H1 (cell line): ENCODE measurements around the gene RRM2. TPM values are rescaled to one million over a fixed set of nuclear protein-coding genes. Genes with fewer than 3 reads are reported as not detected.
A peak's percentile ranks its signal among the peaks of the same experiment; 100 is the strongest.

ENCODE experiments used
- CTCF ChIA-PET: fragments of 300-600 bp; sonication (Branson Sonifier 250); formaldehyde crosslinking; loops from one replicate; lab custom pipeline; 2021; ENCODE audit not compliant: partially characterized antibody; lab: Charles Lee
- POLR2A ChIA-PET: fragments of 300-600 bp; sonication (Branson Sonifier 250); formaldehyde crosslinking; loops from one replicate; lab custom pipeline; 2021; ENCODE audit warnings: inconsistent platforms; ENCODE audit not compliant: partially characterized antibody; lab: Charles Lee
- DNase-seq, 2 experiments: peaks; one replicate each; pipeline versions ENCODE4 v3.0.0 to v3.0.0-alpha.2; 2010 to 2022; ENCODE audit warnings: low spot score in 2 of 2, low read depth in 1 of 2, mixed read lengths in 1 of 2
- FAIRE-seq: peaks from 2 replicates; lab custom pipeline; 2011; peaks lifted over from hg19 to GRCh38; lab: Jason Lieb, UNC
- H2AFZ ChIP-seq: 2 replicates; pipeline ENCODE4 v1.8.1; 2012; ENCODE audit warnings: low read length, inconsistent platforms
- H2AK5ac ChIP-seq: 2 replicates; pipeline ENCODE4 v1.6.1; 2013; ENCODE audit warnings: low read depth, low read length
- H2BK120ac ChIP-seq: replicated peaks from 2 replicates; pipeline ENCODE3; 2013; ENCODE audit warnings: low read depth, low read length, inconsistent platforms
- H2BK12ac ChIP-seq: 2 replicates; pipeline ENCODE4 v1.6.1; 2013; ENCODE audit warnings: low read depth, low read length
- H2BK15ac ChIP-seq: 2 replicates; pipeline ENCODE4 v1.6.1; 2013; ENCODE audit warnings: low read length
- H2BK20ac ChIP-seq: 2 replicates; pipeline ENCODE4 v1.6.1; 2013; ENCODE audit warnings: low read length
- H2BK5ac ChIP-seq: 2 replicates; pipeline ENCODE4 v1.6.1; 2013; ENCODE audit warnings: low read depth, low read length
- H3K14ac ChIP-seq: 2 replicates; pipeline ENCODE4 v1.6.1; 2013; ENCODE audit warnings: inconsistent platforms; ENCODE audit not compliant: insufficient read length
- H3K18ac ChIP-seq: 2 replicates; pipeline ENCODE4 v1.6.1; 2013; ENCODE audit warnings: low read length; ENCODE audit errors: extremely low read depth
- H3K23ac ChIP-seq: 2 replicates; pipeline ENCODE4 v1.6.1; 2013; ENCODE audit warnings: inconsistent platforms; ENCODE audit not compliant: insufficient read length
- H3K23me2 ChIP-seq: 2 replicates; pipeline ENCODE4 v1.6.1; 2013; ENCODE audit warnings: low read depth, low read length
- H3K27ac ChIP-seq: 2 replicates; pipeline ENCODE4 v1.6.1; 2011; ENCODE audit warnings: low read depth, low read length, inconsistent platforms
- H3K27me3 ChIP-seq, 4 experiments: replicated peaks in 1 of 4; 1 replicate in 1 of 4; 2 replicates in 3 of 4; pipeline versions ENCODE4 v1.6.1 to v1.8.1; 2011 to 2013; ENCODE audit warnings: low read length in 3 of 4, mild to moderate bottlenecking in 3 of 4, inconsistent platforms in 2 of 4, mixed read lengths in 2 of 4, moderate library complexity in 1 of 4; ENCODE audit not compliant: control insufficient read depth in 3 of 4, insufficient read depth in 3 of 4; ENCODE audit errors: extremely low read depth in 1 of 4
- H3K36me3 ChIP-seq, 4 experiments: 2 replicates each; pipeline versions ENCODE4 v1.6.1 to v1.8.1; 2011 to 2013; ENCODE audit warnings: mild to moderate bottlenecking in 4 of 4, low read length in 3 of 4, moderate library complexity in 2 of 4, control low read depth in 1 of 4, inconsistent platforms in 1 of 4; ENCODE audit not compliant: insufficient read depth in 4 of 4, control insufficient read depth in 2 of 4
- H3K4ac ChIP-seq: replicated peaks from 2 replicates; pipeline ENCODE3; 2013; ENCODE audit warnings: low read length, low read depth, mixed read lengths, inconsistent platforms; ENCODE audit not compliant: insufficient read length
- H3K4me1 ChIP-seq, 4 experiments: replicated peaks in 1 of 4; 1 replicate in 1 of 4; 2 replicates in 3 of 4; pipeline versions ENCODE4 v1.6.1 to v1.8.1; 2011 to 2013; ENCODE audit warnings: low read length in 3 of 4, inconsistent platforms in 2 of 4, mixed read lengths in 1 of 4; ENCODE audit not compliant: insufficient read depth in 4 of 4, control insufficient read depth in 3 of 4
- H3K4me2 ChIP-seq, 2 experiments: 2 replicates each; pipeline versions ENCODE4 v1.6.1 to v1.8.1; 2011 to 2013; ENCODE audit warnings: low read depth in 2 of 2, low read length in 2 of 2, control low read depth in 1 of 2, inconsistent platforms in 1 of 2, mild to moderate bottlenecking in 1 of 2; ENCODE audit not compliant: insufficient read depth in 1 of 2
- H3K4me3 ChIP-seq, 4 experiments: fragments of 200-600, 300-600 bp in 1 of 4; sonication (generic), shearing (Covaris generic), sonication (Bioruptor Twin) in 1 of 4; 2 replicates each; pipeline versions ENCODE4 v1.5.1 to v1.8.1; 2011 to 2016; ENCODE audit warnings: low read length in 4 of 4, low read depth in 3 of 4, control low read depth in 2 of 4, inconsistent platforms in 2 of 4, mild to moderate bottlenecking in 2 of 4, mixed read lengths in 1 of 4, moderate library complexity in 1 of 4; ENCODE audit not compliant: insufficient read depth in 2 of 4; ENCODE audit errors: extremely low read depth in 1 of 4
- H3K56ac ChIP-seq: replicated peaks from 2 replicates; pipeline ENCODE3; 2013; ENCODE audit warnings: low read depth, mild to moderate bottlenecking, mixed read lengths, low read length, inconsistent platforms; ENCODE audit not compliant: insufficient read length
- H3K79me1 ChIP-seq: 2 replicates; pipeline ENCODE4 v1.6.1; 2013; ENCODE audit warnings: low read depth, low read length, control low read depth
- H3K79me2 ChIP-seq, 2 experiments: 2 replicates each; pipeline versions ENCODE4 v1.6.1 to v1.8.1; 2012 to 2013; ENCODE audit warnings: low read length in 2 of 2, mild to moderate bottlenecking in 2 of 2, inconsistent platforms in 1 of 2; ENCODE audit not compliant: insufficient read depth in 2 of 2, control insufficient read depth in 1 of 2
- H3K9ac ChIP-seq, 4 experiments: replicated peaks in 1 of 4; 1 replicate in 1 of 4; 2 replicates in 3 of 4; pipeline versions ENCODE4 v1.6.1 to v1.8.1; 2011 to 2013; ENCODE audit warnings: low read depth in 3 of 4, low read length in 3 of 4, control low read depth in 2 of 4, mild to moderate bottlenecking in 2 of 4, moderate library complexity in 2 of 4, inconsistent platforms in 1 of 4; ENCODE audit errors: extremely low read depth in 1 of 4
- H3K9me3 ChIP-seq, 2 experiments: 2 replicates each; pipeline versions ENCODE4 v1.6.1 to v1.8.1; 2012 to 2013; ENCODE audit warnings: mild to moderate bottlenecking in 2 of 2, moderate library complexity in 2 of 2, control low read depth in 1 of 2, inconsistent platforms in 1 of 2, low read depth in 1 of 2, low read length in 1 of 2, mixed read lengths in 1 of 2; ENCODE audit not compliant: insufficient read depth in 2 of 2
- H4K20me1 ChIP-seq, 2 experiments: replicated peaks in 1 of 2; 2 replicates each; pipeline versions ENCODE3 to v1.8.1; 2011 to 2013; ENCODE audit warnings: inconsistent platforms in 2 of 2, low read length in 2 of 2, mild to moderate bottlenecking in 1 of 2; ENCODE audit not compliant: insufficient read depth in 2 of 2, control insufficient read depth in 1 of 2
- H4K5ac ChIP-seq: 2 replicates; pipeline ENCODE4 v1.6.1; 2013; ENCODE audit warnings: low read length, low read depth, mixed read lengths, inconsistent platforms; ENCODE audit not compliant: insufficient read length
- H4K8ac ChIP-seq: 2 replicates; pipeline ENCODE4 v1.8.0; 2013; ENCODE audit warnings: mild to moderate bottlenecking, moderate library complexity, low read length, inconsistent platforms; ENCODE audit not compliant: insufficient read depth; ENCODE audit errors: extremely low read depth
- H4K91ac ChIP-seq: replicated peaks from 2 replicates; pipeline ENCODE3; 2013; ENCODE audit warnings: low read length, mixed read lengths, inconsistent platforms; ENCODE audit not compliant: insufficient read length
- CHD2 ChIP-seq: IDR thresholded peaks from 2 replicates; pipeline ENCODE4 v1.6.1; 2012; ENCODE audit warnings: low read length, improper control_type of control experiment
- POLR2A ChIP-seq, 2 experiments: IDR thresholded peaks; 1 replicate in 1 of 2; 2 replicates in 1 of 2; pipeline ENCODE4 v1.6.1; 2011; ENCODE audit warnings: low read depth in 2 of 2, low read length in 2 of 2, mild to moderate bottlenecking in 2 of 2; ENCODE audit errors: control extremely low read depth in 1 of 2
- POLR2AphosphoS5 ChIP-seq: IDR thresholded peaks from 2 replicates; pipeline ENCODE4 v1.6.1; 2011; ENCODE audit warnings: low read depth, low read length
- WGBS, 2 experiments: shearing (Covaris generic) in 1 of 2; methylation state at CpG; one replicate each; pipeline versions ENCODE4 v1.1.6 to v1.1.7; 2013 to 2015; ENCODE audit warnings: low lambda C conversion rate in 2 of 2, mixed read lengths in 2 of 2, inconsistent platforms in 1 of 2, low coverage in 1 of 2, missing lambda C conversion rate in 1 of 2; ENCODE audit not compliant: insufficient replicate concordance in 2 of 2, insufficient coverage in 1 of 2, insufficient read length in 1 of 2; ENCODE audit errors: extremely low coverage in 1 of 2, missing lambda C conversion rate in 1 of 2; 5-methylcytosine and 5-hydroxymethylcytosine counted together
- polyA plus RNA-seq, 7 experiments: library from polyadenylated mRNA; depleted of rRNA in 3 of 7; stranded (reverse) in 5 of 7; unstranded in 2 of 7; fragments of >200 nt in 5 of 7; fragments of 200-250 nt in 2 of 7; gene quantifications; 1 replicate in 5 of 7; 2 replicates in 1 of 7; 4 replicates in 1 of 7; pipeline versions ENCODE4 v1.2.1 to v1.2.3, GENCODE V29; 2011 to 2013; ENCODE audit warnings: missing spikeins in 2 of 7, mixed read lengths in 2 of 7
- total RNA-seq: library from RNA; stranded (reverse); fragmentation: NEBNext Ultra II Directional; extraction: Animal tissue kit (Norgen Biotek cat#: 25700); gene quantifications from 2 replicates; pipeline ENCODE4 v1.2.1, GENCODE V29; 2021

The RRM2 gene
- total and polyA plus RNA-seq, 2 of the 8 experiments (the other 6 are each of a cell fraction or from before 2014, with no cell fraction given), result 37.7 to 215 TPM

GRCh38 chr2:10132043-10132575 lies 9.6 kb downstream of the RRM2 start:
- H3K4me1 ChIP-seq, result peaks cover 2 to 16% (median 4%) of the 10 kb centered on the region in 4 experiments; a peak in 5 of 7 replicates
- H4K91ac ChIP-seq, result no peak overlapping the region
- no peak overlapping the region for H2BK20ac ChIP-seq
- no peak overlapping the region for H2BK5ac ChIP-seq
- H3K14ac ChIP-seq, result no peak overlapping the region
- no peak overlapping the region for H3K27ac ChIP-seq
- H3K18ac ChIP-seq, result no peak overlapping the region
- no peak overlapping the region for H2BK12ac ChIP-seq
- H2AK5ac ChIP-seq, result no peak overlapping the region
- 83% methylated on average over 7 of the region's 7 CpGs; no CpG with 5 or more reads in 1 of the 2 experiments for WGBS, 2 experiments
- H3K23me2 ChIP-seq, result no peaks in the 10 kb centered on the region
- POLR2A ChIA-PET, result interaction anchor here (0.7 to 8.5 kb wide), 8 partner anchors 7 to 552 kb away, joined by 3 to 87 read pairs (median 5); partner anchors contain the start of genes ODC1 and RRM2
- no peak for FAIRE-seq
- no peaks in the 10 kb centered on the region for H3K27me3 ChIP-seq
- no peak overlapping the region for H2BK120ac ChIP-seq
- H3K9me3 ChIP-seq, result no peaks in the 10 kb centered on the region
- H3K4me3 ChIP-seq, result no peak overlapping the region
- peaks cover 0 to 4% of the 10 kb centered on the region in 2 experiments; a peak in 1 of 4 replicates for H3K79me2 ChIP-seq
- no peak overlapping the region for H2AFZ ChIP-seq
- H3K9ac ChIP-seq, result no peak overlapping the region
- TF ChIP-seq POLR2AphosphoS5, result peak; percentile 51; the same call in 1 of the 2 replicates
- peak in 1 of 2 experiments; percentile 10; a peak in 1 of 3 replicates for TF ChIP-seq POLR2A (IDR thresholded peaks at IDR 0.05; ENCODE audit: control extremely low read depth in 1 of 2, low read depth in 2 of 2, low read length in 2 of 2)
- TF ChIP-seq CHD2, result no peak
- H4K5ac ChIP-seq, result no peak overlapping the region
- peaks cover 19 to 63% (median 31%) of the 10 kb centered on the region in 4 experiments for H3K36me3 ChIP-seq
- peaks cover 7 to 12% of the 10 kb centered on the region in 2 experiments for H4K20me1 ChIP-seq
- no peak overlapping the region for H4K8ac ChIP-seq
- H3K4me2 ChIP-seq, result no peak overlapping the region
- no peak overlapping the region for H3K56ac ChIP-seq
- H3K23ac ChIP-seq, result no peak overlapping the region
- DNase-seq, result no peak
- H2BK15ac ChIP-seq, result no peak overlapping the region
- CTCF ChIA-PET, result interaction anchor here (0.7 to 12.5 kb wide), 5 partner anchors 8 to 303 kb away, joined by 3 to 141 read pairs (median 9); no protein-coding TSS in a partner anchor
- H3K4ac ChIP-seq, result no peak overlapping the region
- peaks cover 2% of the 10 kb centered on the region; the same call in 1 of the 2 replicates for H3K79me1 ChIP-seq
